Measurements from ENCODE around the gene NOTCH1. TPM values are rescaled to one million over a fixed set of nuclear protein-coding genes. Genes with fewer than 3 reads are reported as not detected.
A peak's percentile ranks its signal among the peaks of the same experiment; 100 is the strongest.

Gene NOTCH1
- total RNA-seq (2021; fragmentation: NEBNext Ultra II Directional; extraction: Animal tissue kit (Norgen Biotek cat#: 25700)): 10 to 100 TPM; 12.1 to 17.1 (median 14.7) TPM
- long read RNA-seq, partial matches to known transcripts: 0 of 1 reads
- long read RNA-seq, other reads (novel, unspliced or antisense): 1 of 1 reads

DNA sequence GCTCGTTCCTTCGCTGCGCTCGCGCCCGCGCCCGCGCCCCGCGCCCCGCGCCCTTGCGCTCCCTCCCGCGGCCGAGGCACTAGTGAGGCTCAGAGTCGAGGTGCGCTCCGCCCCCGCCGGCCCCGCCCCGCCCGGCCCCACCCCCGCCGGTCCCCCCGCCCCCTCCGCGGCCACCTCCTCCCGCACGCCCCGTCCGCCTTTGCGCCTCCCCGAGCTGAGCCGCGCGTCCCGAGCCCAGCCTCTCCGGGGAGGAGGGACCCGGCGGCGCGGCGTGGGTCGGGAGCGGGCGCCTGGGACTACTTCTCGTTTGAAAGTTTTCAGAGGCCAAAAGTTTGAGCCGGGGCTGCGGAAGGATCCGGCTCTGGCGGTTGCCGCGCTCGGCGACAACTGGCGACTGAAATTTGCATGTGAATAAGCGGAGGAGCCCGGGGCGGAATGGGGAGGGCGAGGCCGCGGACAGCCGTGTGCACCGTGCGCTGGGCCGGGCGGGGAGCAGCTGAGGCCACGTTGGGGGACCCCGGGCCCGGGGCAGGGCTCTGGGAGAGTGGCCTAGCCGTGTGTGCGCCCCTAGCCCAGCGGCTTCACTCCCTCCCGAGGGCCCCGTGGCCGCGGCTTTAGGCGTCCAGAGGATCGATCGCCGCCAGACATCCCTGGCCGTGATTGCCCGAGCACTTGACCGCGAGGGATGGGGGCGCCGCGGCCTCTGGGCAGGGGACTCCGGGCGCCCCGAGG, at the start of gene NOTCH1:
NOTCH1 (minus strand) TSS at position 84 of the 732 bp plus-strand sequence. CDS start 262 bp downstream, outside the sequence.
- Mint-ChIP-seq H3K4me3 (peak within 1 kb of the TSS; percentile 90), H3K27me3 (ENCODE audit: insufficient read depth) (no peaks in the 10 kb centered on the region), H3K27ac (peak within 1 kb of the TSS; percentile 81), H3K36me3 (ENCODE audit: low read depth) (no peaks in the 10 kb centered on the region), H3K9me3 (no peaks in the 10 kb centered on the region), H3K4me1 (ENCODE audit: low read depth) (peaks cover 14% of the 10 kb centered on the region)
- peak; percentile 94 for DNase-seq
- TF ChIP-seq, protein P1, sequence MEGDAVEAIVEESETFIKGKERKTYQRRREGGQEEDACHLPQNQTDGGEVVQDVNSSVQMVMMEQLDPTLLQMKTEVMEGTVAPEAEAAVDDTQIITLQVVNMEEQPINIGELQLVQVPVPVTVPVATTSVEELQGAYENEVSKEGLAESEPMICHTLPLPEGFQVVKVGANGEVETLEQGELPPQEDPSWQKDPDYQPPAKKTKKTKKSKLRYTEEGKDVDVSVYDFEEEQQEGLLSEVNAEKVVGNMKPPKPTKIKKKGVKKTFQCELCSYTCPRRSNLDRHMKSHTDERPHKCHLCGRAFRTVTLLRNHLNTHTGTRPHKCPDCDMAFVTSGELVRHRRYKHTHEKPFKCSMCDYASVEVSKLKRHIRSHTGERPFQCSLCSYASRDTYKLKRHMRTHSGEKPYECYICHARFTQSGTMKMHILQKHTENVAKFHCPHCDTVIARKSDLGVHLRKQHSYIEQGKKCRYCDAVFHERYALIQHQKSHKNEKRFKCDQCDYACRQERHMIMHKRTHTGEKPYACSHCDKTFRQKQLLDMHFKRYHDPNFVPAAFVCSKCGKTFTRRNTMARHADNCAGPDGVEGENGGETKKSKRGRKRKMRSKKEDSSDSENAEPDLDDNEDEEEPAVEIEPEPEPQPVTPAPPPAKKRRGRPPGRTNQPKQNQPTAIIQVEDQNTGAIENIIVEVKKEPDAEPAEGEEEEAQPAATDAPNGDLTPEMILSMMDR (IDR thresholded peaks at IDR 0.05): no peak

DNA sequence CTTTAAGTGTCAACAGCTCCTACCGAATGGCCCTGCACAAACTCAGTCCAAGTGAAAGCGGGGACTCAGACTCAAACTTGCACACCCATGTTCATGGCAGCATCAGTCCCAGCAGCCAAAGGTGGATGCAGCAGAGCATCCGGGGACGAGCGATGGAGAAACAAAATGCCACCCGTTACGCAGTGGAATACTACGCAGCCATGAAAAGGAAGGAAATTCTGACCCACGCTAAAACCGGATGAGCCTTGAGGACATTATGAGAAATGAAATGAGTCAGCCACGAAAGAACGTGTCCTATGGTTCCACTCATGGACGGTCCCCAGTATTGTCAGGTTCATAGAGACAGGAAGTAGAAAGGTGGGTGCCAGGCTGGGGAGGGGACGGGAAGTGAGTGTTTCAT, 48.6 kb upstream of the NOTCH1 start:
- Mint-ChIP-seq H3K27me3 (ENCODE audit: insufficient read depth) (peaks cover 24% of the 10 kb centered on the region), H3K4me1 (ENCODE audit: low read depth) (no peaks in the 10 kb centered on the region; the same call in 1 of the 2 replicates), H3K4me3 (no peak overlapping the region), H3K9me3 (no peaks in the 10 kb centered on the region), H3K36me3 (ENCODE audit: low read depth) (no peaks in the 10 kb centered on the region), H3K27ac (no peak overlapping the region)
- TF ChIP-seq, protein P1 (IDR thresholded peaks at IDR 0.05): no peak
- DNase-seq: no peak

DNA sequence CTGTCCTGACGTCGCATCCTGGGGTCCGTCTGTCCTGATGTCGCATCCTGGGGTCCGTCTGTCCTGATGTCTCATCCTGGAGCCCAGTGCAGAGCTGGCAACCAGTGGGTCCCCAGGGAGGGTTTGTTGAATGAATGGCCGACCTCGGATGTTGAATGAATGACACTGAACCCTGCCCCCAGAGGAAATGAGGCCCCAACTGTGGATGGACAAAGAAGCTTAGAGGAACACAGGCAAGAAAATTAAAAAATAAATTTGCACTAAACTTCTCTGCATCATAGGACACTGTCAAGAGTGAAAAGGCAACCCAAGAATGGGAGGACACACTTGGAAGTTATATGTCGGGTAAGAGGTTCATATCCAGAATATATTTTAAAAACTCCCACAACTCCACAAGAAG, 47.7 kb upstream of the NOTCH1 start:
- Mint-ChIP-seq H3K4me3 (no peak overlapping the region), H3K27ac (no peak overlapping the region), H3K36me3 (ENCODE audit: low read depth) (no peaks in the 10 kb centered on the region), H3K27me3 (ENCODE audit: insufficient read depth) (peaks cover 24% of the 10 kb centered on the region), H3K4me1 (ENCODE audit: low read depth) (no peaks in the 10 kb centered on the region; the same call in 1 of the 2 replicates), H3K9me3 (no peaks in the 10 kb centered on the region)
- TF ChIP-seq, protein P1 (IDR thresholded peaks at IDR 0.05): no peak
- DNase-seq: no peak

DNA sequence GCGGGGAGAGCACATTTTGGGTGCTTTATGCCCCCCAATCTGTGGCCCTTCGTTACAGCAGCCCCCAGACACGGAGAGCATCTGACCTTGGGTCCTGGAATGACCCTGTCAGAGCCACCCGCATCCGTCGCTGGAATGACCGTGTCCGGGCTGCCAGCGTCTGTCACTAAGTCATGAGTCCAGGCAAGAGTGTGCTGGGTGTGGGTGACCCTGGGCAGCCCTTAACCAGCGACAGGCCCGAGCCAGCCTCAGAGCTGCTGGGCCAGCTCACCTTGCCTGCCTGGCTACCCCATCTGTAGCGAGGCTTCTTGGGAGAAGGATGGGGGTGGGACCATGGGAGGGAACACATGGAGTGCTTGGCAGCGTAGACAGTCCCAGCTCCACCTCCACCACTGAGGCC, 46.8 kb upstream of the NOTCH1 start:
- Mint-ChIP-seq H3K27ac (no peak overlapping the region), H3K4me1 (ENCODE audit: low read depth) (no peaks in the 10 kb centered on the region; the same call in 1 of the 2 replicates), H3K36me3 (ENCODE audit: low read depth) (no peaks in the 10 kb centered on the region), H3K9me3 (no peaks in the 10 kb centered on the region), H3K27me3 (ENCODE audit: insufficient read depth) (peaks cover 24% of the 10 kb centered on the region), H3K4me3 (no peak overlapping the region)
- no peak for DNase-seq
- TF ChIP-seq, protein P1 (IDR thresholded peaks at IDR 0.05): no peak

DNA sequence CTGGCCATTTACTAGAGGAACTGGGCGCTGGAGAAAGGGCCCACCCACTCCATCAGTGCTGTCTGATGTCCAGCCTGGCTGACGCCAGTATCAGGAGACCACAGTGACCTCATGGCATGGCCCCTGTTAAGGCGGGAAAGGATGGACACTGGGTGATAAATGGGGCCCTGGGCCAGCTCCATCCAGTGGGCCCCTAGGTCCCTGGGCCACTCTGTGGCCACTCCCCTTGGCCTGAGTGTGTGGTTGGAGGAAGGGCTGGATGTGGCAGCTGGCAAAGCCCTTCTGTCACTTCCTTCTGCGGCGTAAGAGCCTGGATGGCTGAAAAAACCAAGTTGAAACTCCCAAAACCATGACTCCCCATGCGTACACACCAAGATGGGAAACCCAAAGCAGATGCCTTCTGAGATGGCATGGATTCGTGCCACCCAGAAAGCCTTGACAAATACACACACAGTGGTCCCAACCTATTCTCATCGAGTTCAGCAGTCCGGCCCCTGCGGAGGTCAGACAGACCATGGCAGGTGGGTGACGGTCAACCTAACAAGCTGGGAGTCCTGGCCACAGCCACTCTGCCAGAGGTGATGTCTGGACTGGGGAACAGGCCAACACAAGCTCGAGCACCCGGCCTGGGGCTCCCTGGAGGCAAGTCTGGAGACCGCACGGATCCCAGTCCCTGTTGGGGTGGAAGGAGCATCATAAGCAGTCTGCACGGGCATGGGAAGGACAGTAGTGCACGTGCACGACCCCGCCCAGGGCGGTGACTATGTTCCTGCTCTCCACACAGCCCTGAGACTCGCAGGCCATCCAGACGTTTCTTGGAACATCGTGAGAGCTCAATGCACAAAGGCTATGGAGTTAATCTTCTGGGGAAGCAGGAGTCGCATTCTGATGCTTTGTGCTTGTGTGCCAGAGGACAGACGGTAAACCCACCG, 45.2 kb upstream of the NOTCH1 start:
- Mint-ChIP-seq H3K4me1 (ENCODE audit: low read depth) (no peaks in the 10 kb centered on the region; the same call in 1 of the 2 replicates), H3K4me3 (no peak overlapping the region), H3K27me3 (ENCODE audit: insufficient read depth) (peaks cover 28% of the 10 kb centered on the region), H3K27ac (no peak overlapping the region), H3K9me3 (no peaks in the 10 kb centered on the region), H3K36me3 (ENCODE audit: low read depth) (no peaks in the 10 kb centered on the region)
- TF ChIP-seq, protein P1 (IDR thresholded peaks at IDR 0.05): no peak
- no peak for DNase-seq

Measured in HFFc6 (cell line).